HG03565 (cell line): ENCODE data around the gene CALML6.
"Not testable (repeated sequence)": the region's sequence is repeated elsewhere in the genome, so short reads cannot be mapped to it uniquely, and the experiment has no call there.

Source experiments
- ATAC-seq: cut with Tn5 transposase; IDR thresholded peaks from one replicate; pipeline ENCODE4 v1.9.1; 2021; ENCODE audit warnings: mild to moderate bottlenecking, moderate library complexity; ENCODE audit not compliant: unreplicated experiment

CALML6 gene

DNA sequence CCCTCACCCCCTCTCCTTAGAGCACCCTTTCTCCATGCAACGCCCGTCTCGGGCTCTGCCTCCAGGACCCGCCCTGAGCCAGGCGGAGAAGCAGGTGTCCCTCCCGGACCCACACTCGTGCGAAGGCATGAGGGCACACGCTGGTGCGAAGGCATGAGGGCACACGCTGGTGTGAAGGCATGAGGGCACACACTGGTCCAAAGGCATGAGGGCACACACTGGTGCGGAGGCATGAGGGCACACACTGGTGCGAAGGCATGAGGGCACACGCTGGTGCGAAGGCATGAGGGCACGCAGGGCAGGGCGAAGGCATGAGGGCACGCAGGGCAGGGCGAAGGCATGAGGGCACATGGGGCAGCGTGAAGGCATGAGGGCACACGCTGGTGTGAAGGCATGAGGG, 9.8 kb downstream of the CALML6 start:
- no peak for ATAC-seq

DNA sequence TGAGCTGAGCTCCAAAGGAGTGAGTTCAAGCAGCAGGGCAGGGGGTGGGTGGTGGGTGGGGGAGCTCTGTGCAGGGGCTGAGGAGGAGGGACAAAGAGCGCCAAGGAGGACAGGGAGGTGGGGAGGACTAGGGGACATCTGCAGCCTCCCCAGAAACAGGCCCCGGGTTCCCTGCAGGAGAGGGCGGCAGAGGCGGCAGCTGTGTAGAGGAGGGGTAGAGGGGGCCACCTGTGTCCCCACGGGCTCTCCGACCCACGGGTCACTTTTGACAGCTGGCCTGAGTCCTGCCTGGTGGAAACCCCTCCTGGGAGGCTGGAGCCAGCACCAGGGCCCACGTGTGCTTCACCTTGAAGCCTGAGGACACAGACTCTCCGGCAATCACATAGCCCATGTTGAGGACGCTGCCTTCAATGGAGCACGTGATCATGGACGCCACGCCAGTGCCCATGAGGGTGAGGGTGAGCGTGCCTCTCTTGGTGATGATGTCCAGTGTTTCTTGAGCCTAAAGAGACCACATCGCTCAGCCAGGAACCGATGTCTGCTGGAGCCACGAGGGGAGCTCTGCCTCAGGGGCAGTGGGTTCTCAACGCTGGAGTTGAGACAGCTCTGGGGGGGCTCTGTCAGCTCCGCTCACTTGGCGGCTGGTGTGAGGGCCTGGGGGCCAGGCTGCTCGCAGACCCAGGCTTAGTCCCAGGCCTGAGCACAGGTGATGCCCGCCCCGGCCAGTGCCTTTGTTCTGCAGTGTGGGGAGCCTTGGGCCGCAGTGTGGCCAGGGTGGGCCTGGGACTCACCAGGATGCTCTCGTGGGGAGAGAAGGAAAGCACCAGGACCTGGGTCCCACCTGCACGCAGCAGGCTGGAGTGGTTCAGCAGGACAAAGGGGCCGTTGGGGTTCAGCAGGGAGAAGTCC, 10.6 kb downstream of the CALML6 start:
- ATAC-seq, result no peak

DNA sequence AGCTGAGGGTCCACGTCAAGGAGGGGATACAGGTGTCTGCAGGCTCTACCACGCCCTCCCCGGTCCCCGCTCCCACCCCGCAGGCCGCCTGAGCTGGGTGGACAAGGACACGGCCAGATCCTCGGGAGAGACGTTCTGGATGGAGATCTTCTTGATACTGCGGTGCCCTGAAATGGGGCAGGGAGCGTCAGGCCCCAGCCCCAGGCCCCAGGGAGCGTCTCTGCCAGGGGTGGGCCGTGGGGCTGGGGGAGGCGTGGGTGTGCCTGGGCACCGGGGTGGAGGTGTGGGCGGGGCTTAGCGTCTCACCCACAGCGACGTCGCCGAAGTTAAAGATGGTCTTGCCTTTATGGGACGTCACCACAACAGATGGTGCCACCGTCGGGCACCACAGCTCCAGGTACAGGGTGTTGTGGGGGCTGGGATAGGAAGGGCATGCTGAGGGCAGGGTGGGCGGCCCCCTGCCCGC, 11.3 kb downstream of the CALML6 start:
- no peak for ATAC-seq

DNA sequence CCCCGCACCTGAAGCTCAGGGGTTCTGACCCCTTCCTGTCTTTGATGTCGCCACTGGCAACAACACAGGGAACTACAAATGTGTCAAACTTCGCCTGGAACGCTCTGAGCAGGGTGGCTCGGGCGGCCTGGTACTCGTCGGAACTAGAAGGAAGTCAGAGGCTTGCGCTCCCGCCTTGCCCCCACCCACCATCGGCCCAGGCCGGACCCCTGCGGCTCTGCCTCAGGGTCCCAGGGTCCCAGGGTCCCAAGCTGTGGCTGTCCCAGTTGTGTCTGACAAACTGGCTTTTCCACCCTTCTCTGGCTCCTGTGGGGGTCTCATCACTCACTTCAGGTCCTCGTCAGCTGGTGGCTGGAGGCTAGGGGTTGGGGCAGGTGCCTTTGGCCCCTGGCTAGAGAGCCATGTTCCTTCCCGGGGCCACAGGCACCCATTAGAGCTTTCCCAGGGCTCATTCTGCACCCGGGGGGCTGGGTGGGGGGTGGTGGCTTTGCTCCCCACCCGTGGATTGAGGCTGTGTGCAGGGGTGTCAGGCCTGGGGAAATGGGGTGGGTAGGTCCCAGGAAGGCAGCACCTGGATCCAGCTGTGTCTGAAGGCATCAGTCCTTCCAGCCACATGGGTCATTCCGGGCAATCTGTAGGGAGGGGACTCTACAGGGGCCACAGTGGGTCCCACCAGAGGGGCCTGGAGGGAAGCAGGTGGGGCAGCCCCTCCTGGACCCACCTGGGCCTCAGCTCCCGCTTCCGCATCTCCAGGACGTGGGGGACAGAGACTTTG, 12.0 kb downstream of the CALML6 start:
- no peak for ATAC-seq

DNA sequence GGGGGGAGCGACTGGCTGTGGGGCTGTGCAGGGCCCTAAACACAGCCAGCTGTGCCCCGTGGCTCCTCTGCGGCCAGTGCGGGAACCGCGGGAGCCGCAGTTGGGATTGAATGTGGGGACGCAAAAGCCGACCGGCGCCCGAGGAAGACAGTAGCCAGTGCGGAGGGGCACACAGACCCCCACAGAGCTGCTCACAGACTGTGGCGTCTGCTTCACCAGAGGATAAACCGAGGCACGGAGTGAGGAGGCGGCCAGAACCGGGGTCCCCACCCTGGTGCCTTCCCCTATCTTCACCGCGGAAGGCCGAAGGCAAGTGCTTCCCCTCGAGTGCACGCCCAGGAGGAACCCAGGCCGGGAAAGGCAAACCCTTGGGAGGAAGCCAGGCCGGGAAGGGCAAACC, 12.7 kb downstream of the CALML6 start:
- no peak for ATAC-seq

DNA sequence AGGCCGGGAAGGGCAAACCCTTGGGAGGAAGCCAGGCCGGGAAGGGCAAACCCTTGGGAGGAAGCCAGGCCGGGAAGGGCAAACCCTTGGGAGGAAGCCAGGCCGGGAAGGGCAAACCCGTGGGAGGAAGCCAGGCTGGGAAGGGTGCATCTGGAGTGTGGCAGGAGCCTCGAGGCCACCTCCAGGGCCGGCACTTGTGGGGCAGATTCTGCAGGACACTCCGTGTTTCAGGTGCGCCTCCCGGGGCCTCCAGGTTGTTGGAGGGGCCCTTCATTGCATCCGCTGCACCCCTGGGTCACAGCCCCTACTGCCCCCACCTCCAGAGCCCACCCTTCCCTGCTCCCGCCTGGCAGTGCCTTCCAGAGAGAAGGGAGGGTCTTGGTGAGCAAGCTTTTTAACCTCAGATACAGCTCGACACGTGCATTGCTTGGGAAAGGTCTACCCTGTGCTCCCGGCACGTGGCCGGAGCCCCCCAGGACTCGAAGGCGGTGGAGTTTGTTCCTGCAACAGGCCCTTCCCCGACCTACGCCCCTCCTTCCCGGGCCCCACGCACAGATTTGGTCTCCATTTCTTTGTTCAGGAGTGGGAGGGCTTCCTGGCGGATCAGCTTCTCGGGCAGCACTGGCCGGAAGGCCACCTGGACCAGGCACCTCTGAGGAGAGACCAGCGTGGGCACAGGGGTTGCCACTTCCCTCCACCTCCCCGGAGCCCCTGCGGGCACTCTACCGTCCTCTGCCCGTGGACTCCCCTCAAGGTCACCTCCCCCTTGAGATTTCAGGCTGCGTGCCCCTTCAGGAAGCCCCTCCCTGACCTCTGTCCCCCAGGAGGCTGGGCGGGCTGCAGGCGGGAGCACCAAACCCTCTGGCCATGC, 13.4 kb downstream of the CALML6 start:
- no peak for ATAC-seq

DNA sequence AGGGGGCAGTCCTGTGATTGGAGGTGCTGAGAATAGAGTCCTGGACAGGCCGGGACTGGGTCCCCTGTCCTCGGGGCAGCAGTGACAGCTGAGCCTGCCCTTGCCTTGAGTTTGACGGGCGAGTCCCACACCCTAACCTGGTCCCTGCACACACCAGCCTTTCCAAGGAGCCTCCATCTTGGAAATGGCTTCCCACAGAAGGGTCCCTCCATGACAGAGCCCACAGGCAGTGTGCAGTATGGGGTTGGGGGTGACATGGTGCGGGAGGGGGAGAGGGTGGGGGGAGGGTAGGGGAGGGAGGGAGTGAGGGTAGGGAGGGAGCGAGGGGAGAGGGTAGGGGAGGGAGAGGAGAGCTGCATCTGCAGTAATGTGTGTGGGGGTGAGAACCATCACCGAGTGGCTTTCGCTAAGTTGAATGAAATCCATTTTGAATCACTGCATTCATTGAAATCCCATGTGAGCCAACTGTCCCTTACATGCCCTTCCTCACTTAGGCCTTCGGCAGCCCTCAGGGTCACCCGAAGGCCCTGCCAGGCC, 14.1 kb downstream of the CALML6 start:
- ATAC-seq, result no peak

DNA sequence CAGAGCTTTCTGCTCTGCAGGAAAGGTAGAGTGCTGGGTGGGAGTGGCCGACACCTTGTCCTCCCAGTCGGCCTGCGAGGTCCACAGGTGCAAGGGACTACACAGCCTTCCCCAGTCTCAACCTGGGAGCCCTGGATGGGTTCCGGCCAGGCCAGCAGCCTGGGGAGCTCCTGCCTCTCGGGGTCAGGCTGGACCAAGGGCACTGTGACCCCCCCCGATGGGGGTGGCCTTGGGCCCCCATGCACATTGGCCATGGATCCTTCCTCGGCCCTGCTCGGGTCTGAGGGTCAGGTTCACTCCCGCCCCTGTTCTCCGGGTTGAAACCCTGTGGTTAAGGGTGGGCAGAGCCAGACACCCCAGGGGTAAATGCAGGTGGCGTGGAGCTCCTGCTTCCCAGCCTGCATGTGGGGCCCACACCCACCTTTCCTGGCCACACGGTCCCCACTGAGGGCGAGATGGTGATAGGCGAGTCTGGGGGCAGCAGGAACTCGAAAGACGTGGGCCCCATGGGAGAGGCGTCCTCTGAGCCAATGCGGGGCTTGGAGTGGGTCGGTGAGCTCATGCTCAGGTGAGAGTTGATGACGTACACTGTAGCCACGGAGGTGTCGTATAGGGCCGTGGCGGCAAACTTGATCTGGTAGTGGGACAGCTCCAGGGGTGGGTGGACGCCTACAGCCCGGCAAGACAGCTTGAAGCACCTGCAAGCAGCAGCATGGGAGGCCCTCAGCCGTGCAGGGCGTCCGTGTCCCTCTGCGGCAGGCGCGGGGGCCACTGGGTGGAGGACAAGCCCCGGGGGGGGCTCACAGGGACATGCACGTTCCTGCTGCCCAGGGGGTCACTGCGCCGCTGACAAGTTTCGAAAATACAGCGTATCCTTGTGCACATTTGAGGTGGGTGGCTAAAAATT, 14.8 kb downstream of the CALML6 start:
- no peak for ATAC-seq

DNA sequence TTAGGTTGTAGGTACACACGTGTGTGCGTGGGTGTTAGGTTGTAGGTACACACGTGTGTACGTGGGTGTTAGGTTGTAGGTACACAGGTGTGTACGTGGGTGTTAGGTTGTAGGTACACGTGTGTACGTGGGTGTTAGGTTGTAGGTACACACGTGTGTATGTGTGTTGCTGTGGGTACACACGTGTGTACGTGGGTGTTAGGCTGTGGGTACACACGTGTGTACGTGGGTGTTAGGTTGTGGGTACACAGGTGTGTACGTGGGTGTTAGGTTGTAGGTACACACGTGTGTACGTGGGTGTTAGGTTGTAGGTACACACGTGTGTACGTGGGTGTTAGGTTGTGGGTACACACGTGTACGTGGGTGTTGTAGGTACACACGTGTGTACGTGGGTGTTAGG, 19.8 kb downstream of the CALML6 start:
- not testable (repeated sequence) for ATAC-seq

DNA sequence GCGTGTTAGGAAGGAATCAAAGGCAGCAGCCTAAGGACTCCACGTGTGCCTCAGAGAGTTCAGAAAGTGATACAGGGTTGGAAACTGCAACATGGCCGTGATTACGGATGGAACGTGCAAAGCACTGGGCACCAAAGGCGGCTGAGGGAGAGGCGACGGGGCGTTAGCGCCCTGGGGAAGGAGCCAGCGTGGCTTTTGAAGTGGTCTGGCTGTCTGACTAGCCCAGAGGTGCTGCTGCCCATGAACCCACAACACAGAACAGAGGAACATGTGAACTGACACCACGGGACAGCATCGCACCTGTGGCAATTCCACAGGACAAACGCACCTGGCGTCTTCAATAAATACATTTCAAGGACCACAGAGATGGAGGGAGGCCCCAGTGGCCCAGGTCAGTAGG, 22.0 kb downstream of the CALML6 start:
- ATAC-seq, result no peak

DNA sequence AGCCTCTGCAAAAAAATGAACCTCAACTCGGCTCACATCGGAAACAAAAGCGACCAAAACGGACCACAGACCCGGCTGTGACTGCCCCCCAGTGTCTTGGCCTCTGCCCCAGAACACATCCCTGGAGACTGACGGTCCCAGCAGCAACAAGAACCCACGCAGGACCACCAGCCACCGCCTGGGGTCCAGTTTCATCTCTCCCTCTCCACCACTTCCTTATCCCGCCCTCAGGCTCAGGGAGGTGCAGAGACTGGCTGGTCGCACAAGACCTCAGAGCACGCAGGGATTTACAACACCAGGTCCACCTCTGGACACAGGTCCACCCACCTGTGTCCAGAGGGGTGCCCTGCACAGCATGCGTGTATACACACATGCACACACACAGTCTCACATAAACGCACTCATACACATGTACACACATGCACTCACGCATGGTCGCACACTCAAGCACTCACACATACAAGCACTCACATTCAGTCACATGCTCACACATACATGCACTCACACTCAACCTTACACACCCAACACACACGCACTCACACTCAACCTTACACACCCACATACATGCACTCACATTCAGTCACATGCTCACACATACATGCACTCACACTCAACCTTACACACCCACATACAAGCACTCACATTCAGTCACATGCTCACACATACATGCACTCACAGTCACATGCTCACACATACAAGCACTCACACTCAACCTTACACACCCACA, 22.7 kb downstream of the CALML6 start:
- ATAC-seq, result no peak

DNA sequence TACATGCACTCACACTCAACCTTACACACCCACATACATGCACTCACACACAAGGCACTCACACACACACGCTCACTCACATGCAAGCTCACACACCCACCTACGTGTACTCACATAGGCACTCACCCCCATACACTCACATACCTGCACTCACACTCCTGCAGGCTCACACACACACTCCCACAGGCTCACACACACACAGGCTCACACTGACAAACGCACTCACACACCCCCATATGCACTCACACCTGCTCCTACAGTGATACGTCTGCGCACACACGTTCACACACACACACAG, 23.2 kb downstream of the CALML6 start:
- no peak for ATAC-seq

DNA sequence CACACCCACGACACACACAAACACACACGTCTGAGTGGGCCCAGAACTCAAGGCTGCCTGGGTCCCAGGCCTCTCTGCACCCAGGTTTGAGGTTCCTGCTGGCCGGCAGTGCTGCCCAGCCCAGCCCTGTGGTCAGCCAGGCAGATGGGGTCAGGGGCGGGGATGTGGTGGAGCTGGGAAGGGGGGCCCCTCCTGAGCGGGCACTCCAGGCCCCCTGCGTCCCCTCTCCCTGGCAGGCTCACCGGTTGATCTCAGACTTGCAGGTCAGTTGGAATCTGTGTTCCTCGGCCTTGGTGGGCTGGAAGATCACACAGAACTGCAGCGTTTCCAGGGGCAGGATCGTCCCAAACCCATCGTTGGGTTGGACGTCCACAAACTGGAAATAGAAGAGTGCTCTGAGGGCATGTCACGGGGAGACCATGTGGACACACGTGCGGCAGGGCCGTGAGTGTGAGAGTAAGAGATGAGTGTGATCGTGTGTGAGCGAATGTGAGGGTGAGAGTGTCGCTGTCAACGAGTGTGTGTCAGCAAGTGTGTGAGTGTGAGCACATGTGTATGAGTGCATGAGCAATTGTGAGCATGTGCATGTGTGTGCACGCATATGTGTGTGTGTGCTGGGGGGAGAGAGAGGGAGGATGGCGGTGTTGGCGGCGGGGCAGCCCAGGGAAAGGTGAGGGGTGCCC, 23.7 kb downstream of the CALML6 start:
- ATAC-seq, result no peak

DNA sequence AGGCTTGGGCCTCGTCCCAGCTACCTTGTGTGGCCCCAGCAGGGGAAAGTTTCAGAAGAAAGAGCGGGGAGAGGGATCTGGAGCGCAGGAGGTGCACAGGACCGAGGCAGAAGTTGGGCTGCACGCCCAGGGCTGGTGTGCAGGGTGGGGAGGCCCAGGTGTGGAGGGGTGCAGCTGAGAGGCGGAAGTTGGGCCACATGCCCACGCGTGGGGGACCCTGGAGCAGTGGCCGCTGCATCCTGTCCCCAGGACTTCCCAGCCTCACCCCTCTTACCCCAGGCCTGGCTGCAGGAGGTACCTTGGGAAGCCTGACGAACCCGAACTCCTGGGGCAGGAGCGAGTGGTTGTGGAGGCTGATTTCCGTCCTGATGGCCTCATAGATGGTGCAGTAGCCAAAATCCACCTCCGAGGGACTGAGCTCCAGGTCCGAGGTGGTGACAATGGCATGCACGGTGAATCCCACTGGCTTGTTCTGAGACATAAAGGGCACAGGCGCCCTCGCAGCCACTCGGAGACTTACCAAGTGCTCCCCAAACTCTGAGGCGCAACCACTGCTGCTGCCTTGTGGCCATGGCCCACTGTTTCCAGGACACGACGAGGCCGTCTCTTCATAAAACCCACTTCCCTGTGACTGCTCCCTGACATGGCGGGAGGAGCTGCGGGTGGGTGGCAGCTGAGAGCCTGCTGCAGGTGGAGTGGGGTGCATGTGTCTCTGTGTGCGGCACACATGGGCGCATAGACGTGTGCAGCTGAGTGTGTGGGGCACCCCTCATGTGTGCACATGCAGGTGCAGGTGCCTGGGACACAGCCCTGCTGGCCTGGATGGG, 24.4 kb downstream of the CALML6 start:
- no peak for ATAC-seq

DNA sequence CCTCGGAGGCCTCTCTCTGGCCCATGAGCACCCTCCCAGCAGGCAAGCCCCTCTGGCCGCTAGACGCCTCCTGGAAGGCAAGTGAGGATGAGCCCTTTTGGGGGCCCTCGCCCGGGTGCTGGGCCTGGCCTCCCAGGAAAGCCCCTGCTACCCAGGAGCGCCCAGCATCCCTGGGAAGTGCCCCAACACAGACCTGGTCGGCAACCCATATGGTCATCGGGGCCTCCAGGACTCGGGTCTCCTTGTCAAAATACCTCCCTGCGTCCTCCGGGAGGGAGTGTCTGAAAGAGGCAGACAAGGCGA, 25.0 kb downstream of the CALML6 start:
- no peak for ATAC-seq

DNA sequence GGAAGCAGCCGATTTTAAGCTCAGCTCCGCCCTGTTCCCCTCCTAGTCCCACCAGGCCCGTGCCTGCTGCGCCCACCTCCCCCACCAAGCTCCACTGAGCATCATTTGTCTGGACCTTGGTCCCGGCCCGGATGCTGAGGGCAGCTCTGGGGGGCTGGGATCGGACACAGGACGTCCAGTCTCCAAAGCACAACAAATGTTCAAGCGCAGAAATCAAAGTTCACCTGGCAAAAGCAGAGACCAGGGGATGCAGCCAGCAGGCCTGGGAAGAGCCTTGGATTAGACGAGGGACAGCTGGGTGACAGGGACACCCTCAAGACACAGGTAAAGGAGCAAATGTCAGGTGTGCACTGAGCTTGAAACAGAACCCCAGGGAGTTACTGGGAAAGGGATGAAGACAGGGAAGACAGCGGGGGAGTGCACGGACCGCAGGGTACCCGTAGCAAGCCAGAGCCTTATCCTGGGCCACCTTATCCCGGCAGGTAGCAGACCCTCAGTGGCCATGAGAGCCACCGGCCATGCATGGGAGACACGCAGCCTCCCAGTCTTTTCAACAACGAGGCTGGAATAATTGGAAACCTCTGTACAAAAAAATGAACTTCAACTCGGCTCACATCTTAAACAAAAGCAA, 26.3 kb downstream of the CALML6 start:
- ATAC-seq, result no peak

DNA sequence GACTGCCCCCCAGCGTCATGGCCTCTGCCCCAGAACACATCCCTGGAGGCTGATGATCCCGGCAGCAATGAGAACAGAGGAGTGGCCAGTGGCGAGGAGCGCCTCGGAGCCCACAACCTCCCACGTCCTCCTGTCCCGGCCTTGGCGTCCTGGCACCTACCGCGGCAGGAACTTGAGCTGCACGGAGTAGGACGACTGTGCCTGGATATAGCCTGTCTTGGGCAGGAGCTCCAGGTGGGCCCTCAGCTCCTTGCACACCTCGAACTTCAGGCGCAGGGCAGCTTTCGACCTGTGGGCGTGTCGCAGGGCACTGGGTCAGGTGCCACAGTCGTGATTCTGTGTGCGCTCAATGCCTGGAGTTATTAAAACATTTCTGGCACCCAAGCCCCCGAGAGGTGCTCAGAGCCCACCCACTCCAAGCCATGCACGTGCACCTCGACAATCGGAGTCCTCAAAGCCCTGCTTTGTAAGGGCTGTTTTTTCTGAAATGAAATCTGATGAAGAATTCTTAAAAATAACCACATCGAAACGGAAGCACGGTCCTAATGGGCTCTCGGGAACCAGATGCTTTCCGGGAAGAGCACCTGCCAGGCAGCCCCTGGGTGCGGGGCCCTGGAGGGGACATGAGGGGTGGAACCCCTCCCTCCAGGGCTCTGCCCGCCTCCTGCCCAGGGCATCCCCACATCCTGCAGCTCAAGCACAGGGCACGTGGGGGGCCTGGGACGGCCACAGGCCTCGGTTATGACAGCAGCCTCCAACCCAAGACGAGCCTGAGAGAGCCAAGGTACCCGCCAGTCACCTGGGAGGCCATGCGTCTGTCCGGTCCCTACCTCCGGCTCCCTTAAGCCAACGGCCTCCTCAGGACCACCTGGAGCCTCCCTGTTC, 27.1 kb downstream of the CALML6 start:
- ATAC-seq, result no peak
